Activated CD4-positive, alpha-beta T cell treated with anti-CD3 and anti-CD28 coated beads, Interleukin-2, amount 50 U/mL, for 4 hours (primary cell): Measurements from ENCODE around the gene ACO2.

Experiments used
- DNase-seq, 2 experiments: peaks; one replicate each; pipeline ENCODE4 v3.0.0-alpha.2; 2020

ACO2 gene

GRCh38 chr22:41573677-41574076 lies 104.8 kb downstream of the ACO2 start:
- no peak for DNase-seq

GRCh38 chr22:41574847-41575381 lies 106.0 kb downstream of the ACO2 start:
- no peak for DNase-seq

- no peak for DNase-seq
These were observed 106.6 kb downstream of the ACO2 start for GRCh38 chr22:41575533-41575932.

- DNase-seq, result peak in 1 of 2 experiments; percentile 21
These were observed 108.0 kb downstream of the ACO2 start for GRCh38 chr22:41576877-41577276.

- no peak for DNase-seq
These were observed 109.2 kb downstream of the ACO2 start for GRCh38 chr22:41578114-41578513.
